ENCODE measurements around the gene RNF215. TPM values are rescaled to one million over a fixed set of nuclear protein-coding genes. Genes with fewer than 3 reads are reported as not detected.

The RNF215 gene
- total and polyA plus RNA-seq, 2 donors (not counting 3 experiments of a cell fraction or from before 2014, with no cell fraction given), result 16.7 to 26.9 TPM

GRCh38 chr22:30332551-30332950 lies 54.7 kb downstream of the RNF215 start:
- TF ChIP-seq EZH2 (IDR thresholded peaks at IDR 0.05; ENCODE audit: borderline replicate concordance, low read depth, low read length, severe bottlenecking) (no peak), MYC (IDR thresholded peaks at IDR 0.05; ENCODE audit: low read depth, low read length) (no peak)
- no peaks in the 10 kb centered on the region for H3K79me2 ChIP-seq (ENCODE audit: control insufficient read depth, insufficient read depth, low read length)
- ChIA-PET POLR2A (interaction anchor here (0.6 kb wide), 1 partner anchor 40 kb away, joined by 3 read pairs; no protein-coding TSS in a partner anchor), CTCF (interaction anchor here (1.2 to 14.7 kb wide), 2 partner anchors 44 to 55 kb away, joined by 4 to 164 read pairs; partner anchors contain the start of genes CASTOR1 and RNF215)
- no peak for DNase-seq (ENCODE audit: low read depth, low spot score)
- no peaks in the 10 kb centered on the region for H4K20me1 ChIP-seq (replicated peaks; ENCODE audit: control insufficient read depth, extremely low read depth, insufficient read depth, low read length)
- no peak overlapping the region for H3K9ac ChIP-seq (replicated peaks; ENCODE audit: extremely low read depth, insufficient read depth, low read length)
- no peaks in the 10 kb centered on the region for H3K4me1 ChIP-seq (ENCODE audit: control insufficient read depth, extremely low read depth, insufficient read depth, low read length)
- H3K9me3 ChIP-seq (replicated peaks; ENCODE audit: control insufficient read depth, insufficient read depth, low read length), result no peaks in the 10 kb centered on the region
- no peak for FAIRE-seq
- no peak overlapping the region for H3K27ac ChIP-seq (ENCODE audit: insufficient read depth, low read depth, low read length)
- H3K4me2 ChIP-seq (ENCODE audit: insufficient read depth, low read length), result no peak overlapping the region
- H3K27me3 ChIP-seq (ENCODE audit: control insufficient read depth in 2 of 2, insufficient read depth in 2 of 2, low read length in 2 of 2), result no peaks in the 10 kb centered on the region
- BruUV-seq (replicated peaks), result no TSS peak
- H3K36me3 ChIP-seq (ENCODE audit: control insufficient read depth in 2 of 2, extremely low read depth in 1 of 2, insufficient read depth in 2 of 2, low read length in 2 of 2), result peaks cover 29 to 48% of the 10 kb centered on the region in 2 experiments
- dilution Hi-C loops (cut with MboI; ENCODE audit: extremely low pct_ligation_motif_present, low sequenced_read_pairs) (no loop called here), intact Hi-C loops (cut with micrococcal nuclease) (no loop called here)
- H2AFZ ChIP-seq (ENCODE audit: low read depth, low read length), result no peak overlapping the region
- H3K9me1 ChIP-seq (replicated peaks; ENCODE audit: control insufficient read depth, extremely low read depth, insufficient read depth, low read length), result no peaks in the 10 kb centered on the region
- H3K4me3 ChIP-seq (replicated peaks in 1 of 3; ENCODE audit: insufficient read depth in 1 of 3, low read depth in 1 of 3, low read length in 3 of 3), result no peak overlapping the region

Small RNA genes lying within 50 kb of the gene (small RNA-seq; reads per million reads assigned to genes)
- gene AC004832.3 (ENCODE audit: insufficient read depth, insufficient read length, low read depth, low replicate concordance) (not detected), gene RNU6-564P (ENCODE audit: insufficient read depth, insufficient read length, low read depth, low replicate concordance) (not detected)

Other genes starting within 250 kb of the RNF215 start
- gene LIF, start 140.7 kb downstream of the RNF215 start, total RNA-seq, result 0.27 and 0.35 TPM in 2 replicates
- gene LIF, start 140.7 kb downstream of the RNF215 start, polyA plus RNA-seq, result 0.12 and 0.35 TPM in 2 replicates
- not detected in 2 replicates for gene OSM, start 120.6 kb downstream of the RNF215 start, total RNA-seq
- gene OSM, start 120.6 kb downstream of the RNF215 start, polyA plus RNA-seq, result not detected in 2 replicates
- 7.2 and 8.1 TPM in 2 replicates for gene CASTOR1, start 97.9 kb downstream of the RNF215 start, total RNA-seq
- 26.8 and 33.0 TPM in 2 replicates for gene CASTOR1, start 97.9 kb downstream of the RNF215 start, polyA plus RNA-seq
- 10.0 and 11.3 TPM in 2 replicates for gene TBC1D10A, start 60.5 kb downstream of the RNF215 start, total RNA-seq
- 11.9 and 15.1 TPM in 2 replicates for gene TBC1D10A, start 60.5 kb downstream of the RNF215 start, polyA plus RNA-seq
- gene SF3A1, start 30.5 kb downstream of the RNF215 start, total RNA-seq, result 173 and 187 TPM in 2 replicates
- gene SF3A1, start 30.5 kb downstream of the RNF215 start, polyA plus RNA-seq, result 23.1 and 60.2 TPM in 2 replicates
- 1.7 and 2.1 TPM in 2 replicates for gene CCDC157, start 30.4 kb downstream of the RNF215 start, total RNA-seq
- gene CCDC157, start 30.4 kb downstream of the RNF215 start, polyA plus RNA-seq, result 3.1 and 3.7 TPM in 2 replicates
- gene SEC14L2, start 9.6 kb upstream of the RNF215 start, total RNA-seq, result 22.7 and 28.8 TPM in 2 replicates
- gene SEC14L2, start 9.6 kb upstream of the RNF215 start, polyA plus RNA-seq, result 22.5 and 24.0 TPM in 2 replicates
- 30.3 and 33.9 TPM in 2 replicates for gene MTFP1, start 38.4 kb upstream of the RNF215 start, total RNA-seq
- gene MTFP1, start 38.4 kb upstream of the RNF215 start, polyA plus RNA-seq, result 41.9 and 55.4 TPM in 2 replicates
- gene SEC14L3, start 84.6 kb upstream of the RNF215 start, total RNA-seq, result not detected in 2 replicates
- gene SEC14L3, start 84.6 kb upstream of the RNF215 start, polyA plus RNA-seq, result not detected in 2 replicates
- gene SEC14L4, start 118.3 kb upstream of the RNF215 start, total RNA-seq, result not detected in 2 replicates
- not detected in 2 replicates for gene SEC14L4, start 118.3 kb upstream of the RNF215 start, polyA plus RNA-seq
- gene SEC14L6, start 159.3 kb upstream of the RNF215 start, total RNA-seq, result 0.15 TPM in 1 of 2 replicates, not detected in the other
- 0.04 and 0.11 TPM in 2 replicates for gene SEC14L6, start 159.3 kb upstream of the RNF215 start, polyA plus RNA-seq
- gene GAL3ST1, start 187.3 kb upstream of the RNF215 start, total RNA-seq, result not detected in 2 replicates
- gene GAL3ST1, start 187.3 kb upstream of the RNF215 start, polyA plus RNA-seq, result 0.06 TPM in 1 of 2 replicates, not detected in the other
- 106 and 110 TPM in 2 replicates for gene PES1, start 204.5 kb upstream of the RNF215 start, total RNA-seq
- 135 and 154 TPM in 2 replicates for gene PES1, start 204.5 kb upstream of the RNF215 start, polyA plus RNA-seq
- 62.3 and 80.6 TPM in 2 replicates for gene TCN2, start 219.8 kb upstream of the RNF215 start, total RNA-seq
- 188 and 199 TPM in 2 replicates for gene TCN2, start 219.8 kb upstream of the RNF215 start, polyA plus RNA-seq
- 15.3 TPM in 2 replicates for gene SLC35E4, start 248.4 kb upstream of the RNF215 start, total RNA-seq
- gene SLC35E4, start 248.4 kb upstream of the RNF215 start, polyA plus RNA-seq, result 10.7 and 14.8 TPM in 2 replicates